SK-N-SH (cell line): ENCODE data around the gene ICE1. TPM values are rescaled to one million over a fixed set of nuclear protein-coding genes. Genes with fewer than 3 reads are reported as not detected.
A peak's percentile ranks its signal among the peaks of the same experiment; 100 is the strongest.

ENCODE experiments used
- CTCF ChIA-PET: fragments of 300-600, 350-600 bp; formaldehyde crosslinking; extraction: SDS; loops from one replicate; lab custom pipeline; 2021; lab: Yijun Ruan, JAX
- POLR2A ChIA-PET: fragments of 350-600 bp; sonication (Branson Sonifier 250); formaldehyde crosslinking; extraction: SDS; loops from one replicate; lab custom pipeline; 2020; ENCODE audit warnings: antibody characterized with exemption, inconsistent platforms; lab: Yijun Ruan, JAX
- DNase-seq: peaks from one replicate; pipeline ENCODE4 v3.0.0; 2012
- H2AFZ ChIP-seq: fragments of 200-600 bp; sonication (generic); 2 replicates; pipeline ENCODE4 v1.8.1; 2016; ENCODE audit warnings: antibody characterized with exemption, mild to moderate bottlenecking, low read depth
- H3F3A ChIP-seq: fragments of 200-600 bp; sonication (generic); replicated peaks from 2 replicates; pipeline ENCODE3; 2016; ENCODE audit warnings: antibody characterized with exemption, mild to moderate bottlenecking; ENCODE audit not compliant: insufficient read depth
- H3K27ac ChIP-seq, 2 experiments: fragments of 200-500 bp in 1 of 2; fragments of 200-600 bp in 1 of 2; sonication (Bioruptor generic) in 1 of 2; sonication (generic), shearing (Covaris generic) in 1 of 2; 2 replicates each; pipeline versions ENCODE4 v1.5.1 to v1.6.1; 2014 to 2016; ENCODE audit warnings: low read depth in 2 of 2, inconsistent platforms in 1 of 2, low read length in 1 of 2, mild to moderate bottlenecking in 1 of 2, mixed read lengths in 1 of 2
- H3K27me3 ChIP-seq: fragments of 200-600 bp; sonication (generic), shearing (Covaris generic); 2 replicates; pipeline ENCODE4 v1.6.1; 2016; ENCODE audit warnings: mixed run types; ENCODE audit not compliant: insufficient read depth
- H3K36me3 ChIP-seq, 2 experiments: fragments of 200-500 bp in 1 of 2; fragments of 200-600 bp in 1 of 2; sonication (Bioruptor generic) in 1 of 2; sonication (generic) in 1 of 2; replicated peaks in 1 of 2; 2 replicates each; pipeline versions ENCODE3 to v1.5.1; 2014 to 2016; ENCODE audit warnings: low read length in 1 of 2, mild to moderate bottlenecking in 1 of 2; ENCODE audit not compliant: insufficient read depth in 2 of 2, control insufficient read depth in 1 of 2
- H3K4me1 ChIP-seq, 2 experiments: fragments of 200-500 bp in 1 of 2; fragments of 200-600 bp in 1 of 2; sonication (Bioruptor generic) in 1 of 2; sonication (generic), shearing (Covaris generic) in 1 of 2; 2 replicates each; pipeline versions ENCODE4 v1.5.1 to v1.6.1; 2014 to 2016; ENCODE audit warnings: low read depth in 1 of 2, low read length in 1 of 2, mixed run types in 1 of 2; ENCODE audit not compliant: insufficient read depth in 2 of 2, control insufficient read depth in 1 of 2
- H3K4me2 ChIP-seq: fragments of 200-600 bp; sonication (generic), shearing (Covaris generic); 2 replicates; pipeline ENCODE4 v1.6.1; 2017; ENCODE audit warnings: mixed run types
- H3K4me3 ChIP-seq, 2 experiments: fragments of 200-500 bp in 1 of 2; fragments of 200-600 bp in 1 of 2; sonication (Bioruptor generic) in 1 of 2; sonication (generic), shearing (Covaris generic) in 1 of 2; 2 replicates each; pipeline versions ENCODE4 v1.5.1 to v1.8.1; 2014 to 2016; ENCODE audit warnings: low read depth in 2 of 2, inconsistent platforms in 1 of 2, low read length in 1 of 2, mild to moderate bottlenecking in 1 of 2, mixed read lengths in 1 of 2, moderate library complexity in 1 of 2
- H3K79me2 ChIP-seq: fragments of 200-600 bp; sonication (generic); 2 replicates; pipeline ENCODE4 v1.8.1; 2017; ENCODE audit warnings: mild to moderate bottlenecking; ENCODE audit not compliant: insufficient read depth
- H3K9ac ChIP-seq: fragments of 200-600 bp; sonication (generic); 2 replicates; pipeline ENCODE4 v1.6.1; 2017; ENCODE audit warnings: mixed run types
- H3K9me2 ChIP-seq: fragments of 200-600 bp; sonication (generic); 2 replicates; pipeline ENCODE4 v1.6.1; 2017; ENCODE audit warnings: mixed run types
- H3K9me3 ChIP-seq: fragments of 200-600 bp; sonication (generic); 2 replicates; pipeline ENCODE4 v1.6.1; 2017; ENCODE audit warnings: mixed run types, mild to moderate bottlenecking, moderate library complexity
- H4K20me1 ChIP-seq: fragments of 200-600 bp; sonication (generic); 2 replicates; pipeline ENCODE4 v1.6.1; 2017; ENCODE audit warnings: mild to moderate bottlenecking, mixed run types; ENCODE audit not compliant: insufficient read depth
- EP300 ChIP-seq, 2 experiments: IDR thresholded peaks; 2 replicates each; pipeline versions ENCODE4 v1.4.0 to v1.6.1; 2012; ENCODE audit warnings: borderline replicate concordance in 1 of 2, low read depth in 1 of 2, low read length in 1 of 2
- EZH2phosphoT487 ChIP-seq: fragments of 200-600 bp; sonication (generic); IDR thresholded peaks from 2 replicates; pipeline ENCODE4 v1.6.1; 2017; ENCODE audit warnings: low read depth, mixed run types, mild to moderate bottlenecking, antibody characterized with exemption, moderate library complexity, borderline replicate concordance
- GATA2 ChIP-seq: sonication (generic); formaldehyde crosslinking; IDR thresholded peaks from 2 replicates; pipeline ENCODE4 v1.5.0; 2020; ENCODE audit warnings: mild to moderate bottlenecking, missing genetic modification reagents
- MXI1 ChIP-seq: IDR thresholded peaks from 2 replicates; pipeline ENCODE4 v1.6.1; 2012; ENCODE audit warnings: mild to moderate bottlenecking, low read depth, low read length, improper control_type of control experiment
- NRF1 ChIP-seq: IDR thresholded peaks from 2 replicates; pipeline ENCODE4 v1.6.1; 2012; ENCODE audit warnings: low read depth, mild to moderate bottlenecking, low read length
- RAD21 ChIP-seq: IDR thresholded peaks from 2 replicates; pipeline ENCODE4 v1.6.1; 2012; ENCODE audit warnings: mild to moderate bottlenecking, low read length
- RCOR1 ChIP-seq: fragments of 150-350 bp; IDR thresholded peaks from 2 replicates; pipeline ENCODE4 v1.6.1; 2017; ENCODE audit warnings: antibody characterized with exemption, low read length
- SIN3A ChIP-seq: IDR thresholded peaks from 2 replicates; pipeline ENCODE4 v1.6.1; 2012; ENCODE audit warnings: low read depth, mild to moderate bottlenecking, low read length, moderate library complexity, borderline replicate concordance
- TCF12 ChIP-seq: IDR thresholded peaks from 2 replicates; pipeline ENCODE4 v1.4.0; 2012
- TEAD4 ChIP-seq: IDR thresholded peaks from 2 replicates; pipeline ENCODE4 v1.4.0; 2012; ENCODE audit warnings: mild to moderate bottlenecking, borderline replicate concordance; ENCODE audit not compliant: insufficient read depth
- YY1 ChIP-seq: IDR thresholded peaks from 2 replicates; pipeline ENCODE4 v1.4.0; 2012; ENCODE audit warnings: low read depth, mild to moderate bottlenecking
- ZBTB33 ChIP-seq: IDR thresholded peaks from 2 replicates; pipeline ENCODE4 v1.4.0; 2012; ENCODE audit warnings: low read depth, borderline replicate concordance
- WGBS: methylation state at CpG from one replicate; pipeline ENCODE4 v1.1.6; 2017; ENCODE audit warnings: low lambda C conversion rate; 5-methylcytosine and 5-hydroxymethylcytosine counted together
- polyA plus RNA-seq, 3 experiments: library from polyadenylated mRNA; depleted of rRNA; stranded (reverse); fragments of >200 nt; gene quantifications; 2 replicates each; pipeline ENCODE4 v1.2.3, GENCODE V29; 2012
- TF ChIP-seq, protein P1 (sequence below): IDR thresholded peaks from 2 replicates; pipeline ENCODE4; 2012
- TF ChIP-seq, protein P2 (sequence below): IDR thresholded peaks from 2 replicates; pipeline ENCODE4 v1.4.0; 2012; ENCODE audit warnings: low read depth, borderline replicate concordance
- TF ChIP-seq, protein P3 (sequence below): IDR thresholded peaks from 2 replicates; pipeline ENCODE4 v1.6.1; 2012; ENCODE audit warnings: mild to moderate bottlenecking, low read depth, low read length, moderate library complexity

ICE1 gene
- polyA plus RNA-seq, 1 of the 3 experiments (the other 2 are of a cell fraction) = 9.4 TPM

- Histone ChIP-seq H3K9me2 (no peaks in the 10 kb centered on the region), H4K20me1 (peaks cover 50% of the 10 kb centered on the region), H3K27ac (peak overlapping the region; percentile 95 to 98), H3K27me3 (no peaks in the 10 kb centered on the region), H3K4me3 (peak overlapping the region; percentile 94 to 99), H3K9ac (peak overlapping the region; percentile 80), H3K4me2 (peak overlapping the region; percentile 95), H3K4me1 (peaks cover 18 to 23% of the 10 kb centered on the region in 2 experiments), H2AFZ (0 out of 2 replicates have a peak overlapping the region, but pooled peaks have one; percentile 68), H3K9me3 (no peaks in the 10 kb centered on the region), H3K79me2 (peaks cover 54% of the 10 kb centered on the region), H3K36me3 (no peaks in the 10 kb centered on the region), H3F3A (peaks cover 7% of the 10 kb centered on the region)
- WGBS = 6% methylated on average over 11 of the region's 58 CpGs
- DNase-seq = no peak
- ChIA-PET CTCF (interaction anchor here (1.2 to 6.5 kb wide), 7 partner anchors 14 to 1322 kb away, joined by 3 to 105 read pairs (median 4); partner anchors contain the start of gene ADAMTS16), POLR2A (interaction anchor here (1.3 kb wide), 1 partner anchor 15 kb away, joined by 3 read pairs; no protein-coding TSS in a partner anchor)
- TF ChIP-seq, protein P1, sequence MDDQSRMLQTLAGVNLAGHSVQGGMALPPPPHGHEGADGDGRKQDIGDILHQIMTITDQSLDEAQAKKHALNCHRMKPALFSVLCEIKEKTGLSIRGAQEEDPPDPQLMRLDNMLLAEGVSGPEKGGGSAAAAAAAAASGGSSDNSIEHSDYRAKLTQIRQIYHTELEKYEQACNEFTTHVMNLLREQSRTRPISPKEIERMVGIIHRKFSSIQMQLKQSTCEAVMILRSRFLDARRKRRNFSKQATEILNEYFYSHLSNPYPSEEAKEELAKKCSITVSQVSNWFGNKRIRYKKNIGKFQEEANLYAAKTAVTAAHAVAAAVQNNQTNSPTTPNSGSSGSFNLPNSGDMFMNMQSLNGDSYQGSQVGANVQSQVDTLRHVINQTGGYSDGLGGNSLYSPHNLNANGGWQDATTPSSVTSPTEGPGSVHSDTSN = no peak
- 0 out of 2 replicates have a peak, but pooled peaks have one; percentile 13 for TF ChIP-seq MXI1
Measured at GRCh38 chr5:5422819-5423515, 490 bp downstream of the ICE1 start.

DNA sequence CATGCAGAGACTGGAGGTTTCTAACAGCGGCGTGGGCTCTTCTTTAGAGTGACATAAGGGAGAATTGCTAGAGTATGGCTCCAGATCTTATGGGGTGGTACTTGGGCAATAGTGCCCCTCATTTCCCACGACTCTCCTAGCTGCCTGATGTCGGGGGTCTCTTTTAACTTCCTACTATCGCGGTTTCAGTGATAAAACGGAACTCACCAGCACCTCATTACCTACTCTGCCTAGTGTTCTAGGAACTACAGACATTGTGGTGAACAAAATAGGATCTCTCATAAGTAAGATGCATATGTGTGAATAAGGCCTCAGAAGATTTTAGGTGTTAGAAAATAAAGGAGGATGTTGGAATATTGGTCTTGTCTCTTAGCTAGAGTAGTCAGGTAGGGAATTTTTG is 1.1 kb downstream of the ICE1 start:
- no peak overlapping the region for H2AFZ ChIP-seq
- no peaks in the 10 kb centered on the region for H3K27me3 ChIP-seq
- ChIA-PET CTCF (interaction anchor here (1.4 to 6.3 kb wide), 3 partner anchors 68 to 1322 kb away, joined by 3 to 69 read pairs (median 4); partner anchors contain the start of gene ADAMTS16), POLR2A (no interaction called here)
- DNase-seq = no peak
- H3K36me3 ChIP-seq = no peaks in the 10 kb centered on the region
- peaks cover 18 to 23% of the 10 kb centered on the region in 2 experiments for H3K4me1 ChIP-seq
- H3K4me2 ChIP-seq = peak overlapping the region; percentile 95
- H4K20me1 ChIP-seq = peaks cover 55% of the 10 kb centered on the region
- WGBS = 29% methylated on average over 7 of the region's 7 CpGs
- peak overlapping the region; percentile 94 to 99 for H3K4me3 ChIP-seq
- H3K9ac ChIP-seq = peak overlapping the region; percentile 80
- no peaks in the 10 kb centered on the region for H3K9me2 ChIP-seq
- no peak overlapping the region for H3K27ac ChIP-seq
- TF ChIP-seq, protein P2, sequence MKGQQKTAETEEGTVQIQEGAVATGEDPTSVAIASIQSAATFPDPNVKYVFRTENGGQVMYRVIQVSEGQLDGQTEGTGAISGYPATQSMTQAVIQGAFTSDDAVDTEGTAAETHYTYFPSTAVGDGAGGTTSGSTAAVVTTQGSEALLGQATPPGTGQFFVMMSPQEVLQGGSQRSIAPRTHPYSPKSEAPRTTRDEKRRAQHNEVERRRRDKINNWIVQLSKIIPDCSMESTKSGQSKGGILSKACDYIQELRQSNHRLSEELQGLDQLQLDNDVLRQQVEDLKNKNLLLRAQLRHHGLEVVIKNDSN = no peak
- TF ChIP-seq TEAD4 (no peak), RCOR1 (no peak), ZBTB33 (no peak), YY1 (no peak), MXI1 (no peak), SIN3A (no peak), NRF1 (no peak), EP300 (IDR thresholded peaks at IDR 0.05; ENCODE audit: borderline replicate concordance in 1 of 2, low read depth in 1 of 2, low read length in 1 of 2) (no peak), RAD21 (no peak), EZH2phosphoT487 (no peak), TCF12 (no peak), GATA2 (no peak)
- TF ChIP-seq, protein P3, sequence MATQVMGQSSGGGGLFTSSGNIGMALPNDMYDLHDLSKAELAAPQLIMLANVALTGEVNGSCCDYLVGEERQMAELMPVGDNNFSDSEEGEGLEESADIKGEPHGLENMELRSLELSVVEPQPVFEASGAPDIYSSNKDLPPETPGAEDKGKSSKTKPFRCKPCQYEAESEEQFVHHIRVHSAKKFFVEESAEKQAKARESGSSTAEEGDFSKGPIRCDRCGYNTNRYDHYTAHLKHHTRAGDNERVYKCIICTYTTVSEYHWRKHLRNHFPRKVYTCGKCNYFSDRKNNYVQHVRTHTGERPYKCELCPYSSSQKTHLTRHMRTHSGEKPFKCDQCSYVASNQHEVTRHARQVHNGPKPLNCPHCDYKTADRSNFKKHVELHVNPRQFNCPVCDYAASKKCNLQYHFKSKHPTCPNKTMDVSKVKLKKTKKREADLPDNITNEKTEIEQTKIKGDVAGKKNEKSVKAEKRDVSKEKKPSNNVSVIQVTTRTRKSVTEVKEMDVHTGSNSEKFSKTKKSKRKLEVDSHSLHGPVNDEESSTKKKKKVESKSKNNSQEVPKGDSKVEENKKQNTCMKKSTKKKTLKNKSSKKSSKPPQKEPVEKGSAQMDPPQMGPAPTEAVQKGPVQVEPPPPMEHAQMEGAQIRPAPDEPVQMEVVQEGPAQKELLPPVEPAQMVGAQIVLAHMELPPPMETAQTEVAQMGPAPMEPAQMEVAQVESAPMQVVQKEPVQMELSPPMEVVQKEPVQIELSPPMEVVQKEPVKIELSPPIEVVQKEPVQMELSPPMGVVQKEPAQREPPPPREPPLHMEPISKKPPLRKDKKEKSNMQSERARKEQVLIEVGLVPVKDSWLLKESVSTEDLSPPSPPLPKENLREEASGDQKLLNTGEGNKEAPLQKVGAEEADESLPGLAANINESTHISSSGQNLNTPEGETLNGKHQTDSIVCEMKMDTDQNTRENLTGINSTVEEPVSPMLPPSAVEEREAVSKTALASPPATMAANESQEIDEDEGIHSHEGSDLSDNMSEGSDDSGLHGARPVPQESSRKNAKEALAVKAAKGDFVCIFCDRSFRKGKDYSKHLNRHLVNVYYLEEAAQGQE = no peak
- TF ChIP-seq, protein P1 = no peak
- H3F3A ChIP-seq = peaks cover 7% of the 10 kb centered on the region
- no peaks in the 10 kb centered on the region for H3K9me3 ChIP-seq
- peaks cover 61% of the 10 kb centered on the region for H3K79me2 ChIP-seq
